Natural killer cell treated with Interleukin-12 subunit alpha and Interleukin-12 subunit beta and Interleukin-15 and Interleukin-18, amount 100 ng/mL, for 72 hours (primary cell): ENCODE results near the gene TCF3. TPM values are rescaled to one million over a fixed set of nuclear protein-coding genes. Genes with fewer than 3 reads are reported as not detected.
"Not testable (repeated sequence)": the region's sequence is repeated elsewhere in the genome, so short reads cannot be mapped to it uniquely, and the experiment has no call there.

Source experiments
- ATAC-seq, 2 donors: fragments of 150-1000 bp; cut with Tn5 transposase in 1 of 2; sonication (Bioruptor Pico), chemical (Tn5 transposase) in 1 of 2; 2 replicates each; pipeline ENCODE4 v1.10.0; 2021
- DNase-seq: peaks from one replicate; pipeline ENCODE4 v3.0.0; 2022; ENCODE audit warnings: low spot score
- H3K27ac Mint-ChIP-seq, 2 donors: 1 replicate in 1 of 2; 2 replicates in 1 of 2; pipeline ENCODE4 v1.8.0; 2022; ENCODE audit warnings: mixed read lengths in 2 of 2, mild to moderate bottlenecking in 1 of 2, moderate library complexity in 1 of 2
- H3K27me3 Mint-ChIP-seq, 2 donors: 1 replicate in 1 of 2; 2 replicates in 1 of 2; pipeline ENCODE4 v1.8.0; 2022; ENCODE audit warnings: mixed read lengths in 2 of 2
- H3K36me3 Mint-ChIP-seq: one replicate; pipeline ENCODE4 v1.8.0; 2022; ENCODE audit warnings: mixed read lengths
- H3K4me1 Mint-ChIP-seq, 2 donors: 1 replicate in 1 of 2; 2 replicates in 1 of 2; pipeline ENCODE4 v1.8.0; 2022; ENCODE audit warnings: low read depth in 2 of 2, mixed read lengths in 2 of 2, mild to moderate bottlenecking in 1 of 2
- H3K4me3 Mint-ChIP-seq: one replicate; pipeline ENCODE4 v1.8.0; 2022; ENCODE audit warnings: mixed read lengths
- H3K9me3 Mint-ChIP-seq: 2 replicates; pipeline ENCODE4 v1.8.0; 2022; ENCODE audit warnings: mixed read lengths
- total RNA-seq, 2 donors: library from RNA; stranded (reverse); gene quantifications; one replicate each; pipeline ENCODE4 v1.2.3, GENCODE V29; 2022

Gene TCF3
- total RNA-seq, 2 donors from 2014 or later: 60.4 to 87.9 TPM

- Mint-ChIP-seq H3K36me3 (no peaks in the 10 kb centered on the region), H3K27me3 (peaks cover 18 to 19% of the 10 kb centered on the region in 2 donors), H3K4me1 (no peaks in the 10 kb centered on the region), H3K27ac (no peak overlapping the region), H3K9me3 (no peaks in the 10 kb centered on the region), H3K4me3 (no peak overlapping the region)
- ATAC-seq (no peak), DNase-seq (no peak)
These were observed 28.6 kb upstream of the TCF3 start for GRCh38 chr19:1680976-1681375.

- Mint-ChIP-seq H3K4me3 (no peak overlapping the region), H3K27me3 (peaks cover 19 to 27% of the 10 kb centered on the region in 2 donors), H3K27ac (no peak overlapping the region), H3K36me3 (no peaks in the 10 kb centered on the region), H3K4me1 (no peaks in the 10 kb centered on the region), H3K9me3 (no peaks in the 10 kb centered on the region)
- DNase-seq (no peak), ATAC-seq (no peak)
These were observed 25.7 kb upstream of the TCF3 start for GRCh38 chr19:1678073-1678472.

- H3K36me3 Mint-ChIP-seq: no peaks in the 10 kb centered on the region
- no peak for ATAC-seq
These were observed 24.2 kb upstream of the TCF3 start for GRCh38 chr19:1676351-1677266.

GRCh38 chr19:1675633-1676350 is 23.4 kb upstream of the TCF3 start:
- Mint-ChIP-seq H3K4me1 (no peaks in the 10 kb centered on the region), H3K27ac (no peak overlapping the region), H3K9me3 (no peaks in the 10 kb centered on the region), H3K36me3 (no peaks in the 10 kb centered on the region), H3K4me3 (no peak overlapping the region), H3K27me3 (peaks cover 12 to 22% of the 10 kb centered on the region in 2 donors)
- ATAC-seq: no peak
- DNase-seq: no peak

More at GRCh38 chr19:1676351-1677266, 24.2 kb upstream of the TCF3 start:
- Mint-ChIP-seq H3K9me3 (no peaks in the 10 kb centered on the region), H3K4me3 (no peak overlapping the region), H3K27ac (no peak overlapping the region), H3K27me3 (peaks cover 12 to 22% of the 10 kb centered on the region in 2 donors), H3K4me1 (no peaks in the 10 kb centered on the region)
- no peak for DNase-seq

GRCh38 chr19:1674293-1674679 is 21.9 kb upstream of the TCF3 start:
- ATAC-seq: no peak
- H3K27ac Mint-ChIP-seq: no peak overlapping the region
- H3K4me3 Mint-ChIP-seq: no peak overlapping the region
- DNase-seq: no peak
- H3K4me1 Mint-ChIP-seq: no peaks in the 10 kb centered on the region
- no peaks in the 10 kb centered on the region for H3K36me3 Mint-ChIP-seq
- H3K27me3 Mint-ChIP-seq: peaks cover 18 to 25% of the 10 kb centered on the region in 2 donors
- H3K9me3 Mint-ChIP-seq: no peaks in the 10 kb centered on the region

GRCh38 chr19:1673645-1674292 is 21.4 kb upstream of the TCF3 start:
- Mint-ChIP-seq H3K4me1 (no peaks in the 10 kb centered on the region), H3K36me3 (no peaks in the 10 kb centered on the region), H3K27me3 (peaks cover 18 to 25% of the 10 kb centered on the region in 2 donors), H3K4me3 (no peak overlapping the region), H3K9me3 (no peaks in the 10 kb centered on the region), H3K27ac (no peak overlapping the region)
- ATAC-seq: no peak
- no peak for DNase-seq

- Mint-ChIP-seq H3K27me3 (peaks cover 16 to 23% of the 10 kb centered on the region in 2 donors), H3K4me3 (no peak overlapping the region), H3K4me1 (peaks cover 1 to 4% of the 10 kb centered on the region in 2 donors), H3K9me3 (no peaks in the 10 kb centered on the region), H3K36me3 (peaks cover 3% of the 10 kb centered on the region), H3K27ac (no peak overlapping the region)
- DNase-seq: no peak
- no peak for ATAC-seq
These were observed 20.6 kb upstream of the TCF3 start for GRCh38 chr19:1672769-1673644.

- H3K27ac Mint-ChIP-seq: no peak overlapping the region
- no peaks in the 10 kb centered on the region for H3K9me3 Mint-ChIP-seq
- ATAC-seq (peak; percentile 59 to 77), DNase-seq (no peak)
- peaks cover 6% of the 10 kb centered on the region for H3K36me3 Mint-ChIP-seq
- H3K4me3 Mint-ChIP-seq: no peak overlapping the region
- H3K27me3 Mint-ChIP-seq: peaks cover 20 to 27% of the 10 kb centered on the region in 2 donors
- peaks cover 3 to 7% of the 10 kb centered on the region in 2 donors for H3K4me1 Mint-ChIP-seq
These were observed 19.8 kb upstream of the TCF3 start for GRCh38 chr19:1672038-1672768.

- Mint-ChIP-seq H3K4me3 (no peak overlapping the region), H3K27ac (no peak overlapping the region), H3K9me3 (no peaks in the 10 kb centered on the region), H3K36me3 (peaks cover 6% of the 10 kb centered on the region), H3K4me1 (peaks cover 3 to 7% of the 10 kb centered on the region in 2 donors), H3K27me3 (peaks cover 21 to 24% of the 10 kb centered on the region in 2 donors)
- DNase-seq (no peak), ATAC-seq (peak in 1 of 2 donors; percentile 17)
These were observed 19.3 kb upstream of the TCF3 start for GRCh38 chr19:1671716-1672037.

- not testable (repeated sequence) for H3K9me3 Mint-ChIP-seq, H3K27ac Mint-ChIP-seq, H3K36me3 Mint-ChIP-seq, DNase-seq, ATAC-seq, H3K4me1 Mint-ChIP-seq, H3K4me3 Mint-ChIP-seq
- H3K27me3 Mint-ChIP-seq: peaks cover 21 to 24% of the 10 kb centered on the region in 2 donors
These were observed 18.3 kb upstream of the TCF3 start for GRCh38 chr19:1670747-1671146.

- ATAC-seq (peak; percentile 32 to 49), DNase-seq (no peak)
- no peak overlapping the region for H3K27ac Mint-ChIP-seq
- peaks cover 20 to 21% of the 10 kb centered on the region in 2 donors for H3K27me3 Mint-ChIP-seq
- no peaks in the 10 kb centered on the region for H3K9me3 Mint-ChIP-seq
- no peak overlapping the region for H3K4me3 Mint-ChIP-seq
- H3K36me3 Mint-ChIP-seq: peaks cover 6% of the 10 kb centered on the region
- peaks cover 6 to 7% of the 10 kb centered on the region in 2 donors for H3K4me1 Mint-ChIP-seq
These were observed 16.3 kb upstream of the TCF3 start for GRCh38 chr19:1668486-1669270.

- H3K9me3 Mint-ChIP-seq: no peaks in the 10 kb centered on the region
- DNase-seq (no peak), ATAC-seq (no peak)
- no peak overlapping the region for H3K4me3 Mint-ChIP-seq
- H3K36me3 Mint-ChIP-seq: peaks cover 6% of the 10 kb centered on the region
- H3K4me1 Mint-ChIP-seq: peaks cover 6 to 7% of the 10 kb centered on the region in 2 donors
- peaks cover 15 to 21% of the 10 kb centered on the region in 2 donors for H3K27me3 Mint-ChIP-seq
- no peak overlapping the region for H3K27ac Mint-ChIP-seq
These were observed 15.7 kb upstream of the TCF3 start for GRCh38 chr19:1668048-1668485.
